Vagina (tissue), 2 donors: ENCODE measurements around the gene KCNJ15. TPM values are rescaled to one million over a fixed set of nuclear protein-coding genes. Genes with fewer than 3 reads are reported as not detected.

Experiments
- DNase-seq, 2 donors: peaks; one replicate each; pipeline ENCODE4 v3.0.0-alpha.2; 2017; ENCODE audit errors: extremely low spot score in 2 of 2
- H3K27ac ChIP-seq: fragments of 200-600 bp; sonication (generic); one replicate; pipeline ENCODE4 v1.5.1; 2019
- H3K27me3 ChIP-seq: fragments of 200-600 bp; sonication (generic); one replicate; pipeline ENCODE4 v1.5.1; 2019
- H3K36me3 ChIP-seq, 2 donors: fragments of 200-600 bp; sonication (generic); one replicate each; pipeline ENCODE4 v1.5.1; 2017 to 2019
- H3K4me1 ChIP-seq: fragments of 200-600 bp; sonication (generic); one replicate; pipeline ENCODE4 v1.5.1; 2019
- H3K4me3 ChIP-seq, 2 donors: fragments of 200-600 bp; sonication (generic); 1 replicate in 1 of 2; 2 replicates in 1 of 2; pipeline ENCODE4 v1.5.1; 2016 to 2019
- H3K9me3 ChIP-seq: fragments of 200-600 bp; sonication (generic); one replicate; pipeline ENCODE4 v1.5.1; 2019
- POLR2A ChIP-seq, 2 donors: fragments of 450-650 bp; IDR thresholded peaks; one replicate each; pipeline ENCODE4 v1.6.1; 2017; ENCODE audit warnings: antibody characterized with exemption in 2 of 2, mild to moderate bottlenecking in 2 of 2, moderate library complexity in 2 of 2
- POLR2AphosphoS5 ChIP-seq, 2 donors: sonication (generic); formaldehyde crosslinking; IDR thresholded peaks; one replicate each; pipeline ENCODE4 v1.9.0; 2017; ENCODE audit warnings: antibody characterized with exemption in 2 of 2, mild to moderate bottlenecking in 2 of 2, low read depth in 1 of 2; ENCODE audit not compliant: insufficient read depth in 1 of 2
- intact Hi-C: fragments of 100-400 bp; cut with DNase I; formaldehyde crosslinking; loops from one replicate; pipeline ENCODE4 v1.15.1; 2023
- total RNA-seq: library from RNA; depleted of rRNA; stranded (reverse); fragments of >200 nt; gene quantifications from one replicate; pipeline ENCODE4 v1.2.3, GENCODE V29; 2016
- TF ChIP-seq, protein P1 (sequence below), 3 experiments: fragments of 450-650 bp in 2 of 3; fragments of 200-600 bp in 1 of 3; sonication (generic) in 1 of 3; IDR thresholded peaks; one replicate each; pipeline ENCODE4 v1.5.1; 2017 to 2019; ENCODE audit warnings: antibody characterized with exemption in 3 of 3, mild to moderate bottlenecking in 2 of 3, moderate library complexity in 2 of 3

Gene KCNJ15
- total RNA-seq, 1 donor from 2014 or later = 12.3 TPM

DNA sequence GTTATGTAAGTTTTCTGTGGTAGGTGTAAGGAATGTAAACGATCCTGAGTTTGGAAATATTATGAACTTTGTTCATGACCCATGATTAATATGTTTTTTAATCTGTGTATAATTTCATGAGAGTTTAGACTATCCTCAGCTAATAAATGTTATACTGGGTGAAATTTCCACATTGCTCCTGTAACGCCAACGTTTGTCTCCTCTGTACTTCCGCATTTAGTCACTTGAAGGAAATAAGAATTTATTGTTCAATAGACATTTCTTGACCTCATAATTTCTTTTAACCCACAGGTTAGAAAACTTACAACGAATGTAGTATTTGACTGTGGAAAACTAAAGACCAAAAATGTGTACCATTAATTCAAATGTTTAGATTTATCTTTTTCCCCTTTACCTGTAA lies 876 bp downstream of the KCNJ15 start:
- DNase-seq = no peak
- Histone ChIP-seq H3K27me3 (no peaks in the 10 kb centered on the region), H3K4me1 (no peaks in the 10 kb centered on the region), H3K36me3 (no peaks in the 10 kb centered on the region), H3K27ac (peak overlapping the region; percentile 2), H3K4me3 (peak overlapping the region in 1 of 2 donors; percentile 34), H3K9me3 (no peaks in the 10 kb centered on the region)
- TF ChIP-seq, protein P1, sequence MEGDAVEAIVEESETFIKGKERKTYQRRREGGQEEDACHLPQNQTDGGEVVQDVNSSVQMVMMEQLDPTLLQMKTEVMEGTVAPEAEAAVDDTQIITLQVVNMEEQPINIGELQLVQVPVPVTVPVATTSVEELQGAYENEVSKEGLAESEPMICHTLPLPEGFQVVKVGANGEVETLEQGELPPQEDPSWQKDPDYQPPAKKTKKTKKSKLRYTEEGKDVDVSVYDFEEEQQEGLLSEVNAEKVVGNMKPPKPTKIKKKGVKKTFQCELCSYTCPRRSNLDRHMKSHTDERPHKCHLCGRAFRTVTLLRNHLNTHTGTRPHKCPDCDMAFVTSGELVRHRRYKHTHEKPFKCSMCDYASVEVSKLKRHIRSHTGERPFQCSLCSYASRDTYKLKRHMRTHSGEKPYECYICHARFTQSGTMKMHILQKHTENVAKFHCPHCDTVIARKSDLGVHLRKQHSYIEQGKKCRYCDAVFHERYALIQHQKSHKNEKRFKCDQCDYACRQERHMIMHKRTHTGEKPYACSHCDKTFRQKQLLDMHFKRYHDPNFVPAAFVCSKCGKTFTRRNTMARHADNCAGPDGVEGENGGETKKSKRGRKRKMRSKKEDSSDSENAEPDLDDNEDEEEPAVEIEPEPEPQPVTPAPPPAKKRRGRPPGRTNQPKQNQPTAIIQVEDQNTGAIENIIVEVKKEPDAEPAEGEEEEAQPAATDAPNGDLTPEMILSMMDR (IDR thresholded peaks at IDR 0.05) = no peak
- TF ChIP-seq POLR2A (IDR thresholded peaks at IDR 0.05) = no peak
- TF ChIP-seq POLR2AphosphoS5 (IDR thresholded peaks at IDR 0.05; ENCODE audit: insufficient read depth in 1 of 2, low read depth in 1 of 2) = no peak
- intact Hi-C loops = no loop called here

DNA sequence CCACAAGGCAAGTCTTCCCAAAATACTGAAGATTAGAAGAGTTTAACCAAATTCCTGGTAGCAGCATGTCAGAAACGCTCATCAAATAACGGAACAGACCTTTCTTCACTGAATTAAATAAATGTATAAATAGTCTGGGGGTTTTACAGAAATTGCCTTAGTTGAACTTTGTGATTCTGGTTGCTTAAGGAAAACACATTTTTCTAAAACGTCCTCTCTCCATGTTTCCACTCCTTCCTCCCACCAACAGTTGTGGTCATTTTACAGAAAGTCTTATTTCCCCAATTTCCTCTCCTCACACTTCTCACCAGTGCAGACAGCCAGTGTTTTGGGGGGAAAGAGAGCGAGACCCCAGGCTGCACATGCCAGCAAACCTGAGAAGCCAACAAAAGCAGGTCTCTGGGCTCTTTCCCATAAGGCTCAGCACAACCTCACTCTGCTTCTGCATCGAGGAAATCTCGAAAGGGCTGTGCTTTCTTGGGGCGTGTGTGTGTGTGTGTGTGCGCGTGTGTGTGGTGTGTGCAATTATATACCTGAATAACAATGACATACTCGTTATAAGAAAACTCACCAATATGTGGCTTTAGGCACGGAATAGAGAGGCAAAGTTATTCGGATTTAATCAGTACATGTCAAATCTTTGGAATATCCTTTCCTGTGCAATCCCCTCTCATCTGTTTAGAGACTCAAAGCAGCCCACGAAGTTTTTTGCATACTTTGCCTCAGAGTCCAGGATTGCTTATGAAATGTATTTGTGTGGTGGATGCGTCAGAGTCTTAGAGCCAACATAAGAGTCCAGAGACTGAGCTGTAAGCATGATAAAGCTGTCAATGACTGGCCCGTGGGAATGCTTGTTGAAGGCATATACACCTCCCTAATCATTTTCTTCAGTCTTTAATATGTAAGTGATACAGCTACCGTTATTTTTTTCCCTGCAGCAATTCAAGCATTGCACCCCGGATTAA lies 2.0 kb downstream of the KCNJ15 start:
- H3K27me3 ChIP-seq = no peaks in the 10 kb centered on the region
- TF ChIP-seq POLR2A (IDR thresholded peaks at IDR 0.05) (no peak), POLR2AphosphoS5 (IDR thresholded peaks at IDR 0.05; ENCODE audit: insufficient read depth in 1 of 2, low read depth in 1 of 2) (no peak)
- H3K4me1 ChIP-seq = no peaks in the 10 kb centered on the region
- H3K9me3 ChIP-seq = no peaks in the 10 kb centered on the region
- intact Hi-C loops = no loop called here
- DNase-seq = no peak
- H3K4me3 ChIP-seq = peak overlapping the region in 1 of 2 donors; percentile 17
- H3K27ac ChIP-seq = peak overlapping the region; percentile 2
- no peaks in the 10 kb centered on the region for H3K36me3 ChIP-seq

DNA sequence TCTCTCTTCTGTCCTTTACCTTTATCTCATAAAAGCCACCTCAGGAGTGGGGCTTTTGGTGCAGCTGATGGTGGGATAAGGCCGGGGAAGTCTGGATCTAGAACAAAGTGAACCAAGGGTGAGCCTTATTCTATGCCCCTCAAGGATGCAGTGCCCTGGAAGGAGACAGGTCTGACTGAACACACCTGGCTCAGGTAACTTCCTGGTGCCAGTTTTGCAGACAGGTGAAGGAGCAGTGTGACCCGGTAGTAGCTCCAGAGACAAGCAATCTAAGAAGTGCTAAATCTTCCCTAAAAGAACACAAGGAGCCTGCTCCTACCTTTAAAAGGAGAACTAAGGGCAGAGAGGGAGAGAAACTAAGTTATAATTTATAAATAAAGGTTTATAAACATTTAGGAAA lies 2.9 kb downstream of the KCNJ15 start:
- Histone ChIP-seq H3K4me3 (no peak overlapping the region), H3K27me3 (no peaks in the 10 kb centered on the region), H3K9me3 (no peaks in the 10 kb centered on the region), H3K27ac (no peak overlapping the region), H3K4me1 (no peaks in the 10 kb centered on the region), H3K36me3 (no peaks in the 10 kb centered on the region)
- TF ChIP-seq POLR2AphosphoS5 (IDR thresholded peaks at IDR 0.05; ENCODE audit: insufficient read depth in 1 of 2, low read depth in 1 of 2) (no peak), POLR2A (IDR thresholded peaks at IDR 0.05) (no peak)
- TF ChIP-seq, protein P1 (IDR thresholded peaks at IDR 0.05) = no peak
- intact Hi-C loops = no loop called here
- DNase-seq = no peak

DNA sequence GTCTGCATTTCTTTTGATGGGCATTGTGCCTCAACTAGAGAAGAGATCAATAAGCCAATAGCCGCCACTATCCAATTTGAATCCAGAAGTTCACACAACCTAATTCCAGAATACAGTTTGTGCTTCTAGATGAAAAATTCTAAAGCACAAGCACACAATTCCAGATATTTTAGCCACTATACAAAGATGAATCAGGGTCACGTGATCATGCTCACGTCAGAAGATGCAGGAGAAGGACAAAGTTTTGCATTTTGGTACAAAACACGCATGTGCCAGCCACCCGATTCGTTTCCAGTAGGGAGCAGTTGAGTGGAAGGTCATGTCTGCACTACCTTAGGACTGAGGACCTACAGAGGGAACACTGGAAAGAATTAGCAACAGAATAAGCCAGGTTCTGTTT lies 3.6 kb downstream of the KCNJ15 start:
- TF ChIP-seq POLR2AphosphoS5 (IDR thresholded peaks at IDR 0.05; ENCODE audit: insufficient read depth in 1 of 2, low read depth in 1 of 2) (no peak), POLR2A (IDR thresholded peaks at IDR 0.05) (no peak)
- TF ChIP-seq, protein P1 (IDR thresholded peaks at IDR 0.05) = no peak
- DNase-seq = no peak
- Histone ChIP-seq H3K36me3 (no peaks in the 10 kb centered on the region), H3K4me1 (no peaks in the 10 kb centered on the region), H3K9me3 (no peaks in the 10 kb centered on the region), H3K27me3 (no peaks in the 10 kb centered on the region), H3K4me3 (no peak overlapping the region), H3K27ac (no peak overlapping the region)
- intact Hi-C loops = no loop called here

DNA sequence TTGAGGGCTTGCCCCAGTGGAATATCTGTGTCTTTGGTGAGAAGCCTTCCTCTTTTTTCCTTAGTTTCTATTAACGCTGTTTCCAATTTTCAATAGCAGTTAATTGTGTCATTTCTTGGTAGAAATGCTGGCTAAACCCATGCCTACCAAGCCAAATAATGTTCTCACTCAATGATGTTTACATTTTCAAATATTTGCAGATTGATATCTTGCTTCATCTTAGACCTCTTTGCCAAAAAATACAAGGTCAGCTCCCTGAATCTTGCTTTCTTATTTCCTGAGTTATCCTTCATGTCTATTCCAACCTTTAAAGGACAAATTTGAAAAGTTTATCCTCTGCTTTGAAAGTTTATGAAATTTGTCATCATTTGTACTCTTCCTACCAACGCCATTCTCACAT lies 5.1 kb downstream of the KCNJ15 start:
- DNase-seq = no peak
- Histone ChIP-seq H3K9me3 (no peaks in the 10 kb centered on the region), H3K27ac (no peak overlapping the region), H3K27me3 (no peaks in the 10 kb centered on the region), H3K4me1 (peaks cover 3% of the 10 kb centered on the region), H3K4me3 (no peak overlapping the region), H3K36me3 (no peaks in the 10 kb centered on the region)
- intact Hi-C loops = no loop called here
- TF ChIP-seq POLR2AphosphoS5 (IDR thresholded peaks at IDR 0.05; ENCODE audit: insufficient read depth in 1 of 2, low read depth in 1 of 2) = no peak
- no peak for TF ChIP-seq POLR2A (IDR thresholded peaks at IDR 0.05)
- TF ChIP-seq, protein P1 (IDR thresholded peaks at IDR 0.05) = no peak
